Activated naive CD4-positive, alpha-beta T cell treated with anti-CD3 and anti-CD28 coated beads, Interleukin-2, amount 50 U/mL, for 72 hours (primary cell): ENCODE measurements around the gene GLRA1. TPM values are rescaled to one million over a fixed set of nuclear protein-coding genes. Genes with fewer than 3 reads are reported as not detected.
"Not testable (repeated sequence)": the region's sequence is repeated elsewhere in the genome, so short reads cannot be mapped to it uniquely, and the experiment has no call there.

Experiments
- ATAC-seq, 2 donors: fragments of 150-1000 bp; cut with Tn5 transposase; 2 replicates each; pipeline ENCODE4 v1.10.0; 2021; ENCODE audit warnings: mild to moderate bottlenecking in 2 of 2, moderate library complexity in 2 of 2
- DNase-seq, 2 donors: peaks; one replicate each; pipeline ENCODE4 v3.0.0; 2021 to 2022; ENCODE audit warnings: low spot score in 2 of 2
- H3K27ac Mint-ChIP-seq, 2 donors: one replicate each; pipeline ENCODE4 v1.8.0; 2022; ENCODE audit warnings: mild to moderate bottlenecking in 2 of 2, mixed read lengths in 2 of 2
- H3K36me3 Mint-ChIP-seq, 2 donors: one replicate each; pipeline ENCODE4 v1.8.0; 2022; ENCODE audit warnings: mixed read lengths in 2 of 2
- H3K9me3 Mint-ChIP-seq, 2 donors: one replicate each; pipeline ENCODE4 v1.8.0; 2022; ENCODE audit warnings: mixed read lengths in 2 of 2
- total RNA-seq, 2 donors: library from RNA; stranded (reverse); gene quantifications; one replicate each; pipeline ENCODE4 v1.2.3, GENCODE V29; 2022

The GLRA1 gene
- total RNA-seq, 2 donors from 2014 or later: not detected

DNA sequence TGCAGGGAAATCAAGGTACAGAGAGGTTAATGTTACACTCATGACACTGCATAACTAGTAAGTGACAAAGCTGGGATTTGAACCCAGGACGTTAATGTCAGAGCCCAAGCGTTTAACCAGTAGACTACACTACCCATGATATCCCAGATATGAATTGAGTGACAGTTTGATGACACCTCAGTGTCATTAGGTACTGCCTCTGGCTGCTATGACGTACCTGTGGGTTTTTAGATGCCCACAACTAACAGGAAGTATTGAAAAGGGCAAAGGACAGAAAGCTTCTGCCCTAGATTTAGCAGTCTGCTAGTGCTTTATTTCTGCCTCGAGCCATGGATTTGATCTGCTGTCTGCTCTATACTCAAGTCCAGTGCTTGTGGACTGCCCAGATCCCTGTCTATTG lies 56.2 kb downstream of the GLRA1 start:
- DNase-seq (no peak), ATAC-seq (peak in 1 of 2 donors; percentile 46)
- no peaks in the 10 kb centered on the region for H3K36me3 Mint-ChIP-seq
- H3K27ac Mint-ChIP-seq: no peak overlapping the region
- no peaks in the 10 kb centered on the region for H3K9me3 Mint-ChIP-seq

DNA sequence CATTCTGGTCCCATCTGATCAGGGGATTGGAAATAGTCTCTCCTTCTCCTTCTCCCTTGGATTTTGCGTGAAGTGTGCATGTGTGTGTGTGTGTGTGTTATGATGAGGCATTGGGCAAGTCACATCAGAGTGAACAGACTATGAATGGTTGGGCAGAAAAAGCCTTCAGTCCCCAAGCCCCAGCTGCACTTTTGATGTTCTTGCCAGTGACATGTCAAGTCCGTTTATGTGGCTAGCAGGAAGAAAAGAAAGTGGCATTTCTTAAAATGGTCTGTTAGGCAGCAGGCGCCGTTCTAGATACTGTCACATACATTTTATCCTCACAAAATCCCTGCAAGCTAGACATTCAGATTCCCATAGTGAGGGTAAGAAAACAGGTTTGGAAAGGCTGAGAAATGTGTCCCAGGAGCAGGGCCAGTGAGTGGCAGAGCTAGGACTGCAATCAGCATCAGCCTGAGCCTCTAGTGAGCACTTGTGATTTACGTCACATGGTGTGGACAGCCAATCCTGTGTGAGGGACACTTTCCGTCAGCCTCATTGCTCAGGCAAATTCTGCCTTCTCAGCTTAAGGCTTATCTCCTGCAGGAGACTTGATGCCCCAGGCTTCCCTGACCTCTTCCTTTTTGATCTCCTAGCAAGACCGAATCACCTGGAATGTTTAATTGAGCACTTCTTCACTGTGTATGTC lies 60.4 kb downstream of the GLRA1 start:
- no peak for ATAC-seq
- no peak for DNase-seq
- no peak overlapping the region for H3K27ac Mint-ChIP-seq
- no peaks in the 10 kb centered on the region for H3K36me3 Mint-ChIP-seq
- H3K9me3 Mint-ChIP-seq: no peaks in the 10 kb centered on the region

DNA sequence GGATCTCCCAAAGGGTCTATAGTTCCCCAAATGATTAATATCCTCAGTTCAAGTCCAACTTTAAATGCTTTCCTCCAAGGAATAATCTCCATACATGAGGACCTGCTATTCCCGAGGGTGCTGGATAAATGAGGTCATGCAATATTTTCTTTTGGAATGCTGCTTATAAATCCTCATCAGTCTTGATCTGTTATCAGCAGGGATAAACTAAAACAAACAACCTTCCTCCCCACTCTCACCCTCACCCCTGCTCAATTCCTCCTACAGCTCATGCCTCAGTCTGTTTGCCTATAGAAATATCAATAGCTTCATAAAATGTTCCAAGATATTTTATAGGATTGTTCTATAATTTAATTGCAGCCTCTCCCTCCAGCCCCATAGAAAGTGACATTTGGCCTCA lies 61.1 kb downstream of the GLRA1 start:
- H3K27ac Mint-ChIP-seq: no peak overlapping the region
- DNase-seq (no peak), ATAC-seq (no peak)
- H3K9me3 Mint-ChIP-seq: no peaks in the 10 kb centered on the region
- no peaks in the 10 kb centered on the region for H3K36me3 Mint-ChIP-seq

DNA sequence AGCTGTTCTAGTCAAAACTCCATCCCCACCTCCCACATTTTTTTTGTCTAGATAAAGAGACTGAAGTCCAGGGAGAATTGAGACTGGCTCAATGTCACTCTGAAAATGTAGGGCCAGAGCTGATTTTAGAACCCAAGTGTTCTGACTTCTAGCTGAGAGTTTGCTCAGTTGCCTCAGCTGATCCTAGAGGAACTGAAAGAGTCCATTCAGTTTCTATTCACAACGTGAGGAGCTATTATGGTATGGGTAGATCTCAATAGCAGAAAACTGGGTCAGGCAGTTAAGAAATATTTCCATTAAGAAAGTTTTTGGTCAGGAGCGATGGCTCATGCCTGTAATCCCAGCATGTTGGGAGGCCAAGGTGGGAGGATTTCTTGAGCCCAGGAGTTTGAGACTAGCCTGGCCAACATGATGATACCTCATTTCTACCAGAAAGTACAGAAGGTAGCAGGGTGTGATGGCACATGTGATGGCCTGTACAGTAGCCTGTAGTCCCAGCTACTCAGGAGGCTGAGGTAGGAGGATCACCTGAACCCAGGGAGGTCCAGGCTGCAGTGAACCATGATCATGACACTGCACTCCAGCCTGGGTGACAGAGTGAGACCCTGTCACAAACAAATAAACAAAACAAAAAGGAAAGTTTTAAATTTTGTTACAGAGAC lies 61.7 kb downstream of the GLRA1 start:
- Mint-ChIP-seq H3K27ac (no peak overlapping the region), H3K36me3 (no peaks in the 10 kb centered on the region), H3K9me3 (no peaks in the 10 kb centered on the region)
- ATAC-seq (no peak), DNase-seq (no peak)

DNA sequence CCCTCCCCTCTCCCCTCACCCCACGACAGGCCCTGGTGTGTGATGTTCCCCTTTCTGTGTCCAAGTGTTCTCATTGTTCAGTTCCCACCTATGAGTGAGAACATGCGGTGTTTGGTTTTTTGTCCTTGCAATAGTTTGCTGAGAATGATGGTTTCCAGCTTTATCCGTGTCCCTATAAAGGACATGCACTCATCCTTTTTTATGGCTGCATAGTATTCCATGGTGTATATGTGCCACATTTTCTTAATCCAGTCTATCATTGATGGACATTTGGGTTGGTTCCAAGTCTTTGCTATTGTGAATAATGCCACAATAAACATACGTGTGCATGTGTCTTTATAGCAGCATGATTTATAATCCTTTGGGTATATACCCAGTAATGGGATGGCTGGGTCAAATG lies 63.8 kb downstream of the GLRA1 start:
- H3K9me3 Mint-ChIP-seq, DNase-seq, H3K27ac Mint-ChIP-seq, H3K36me3 Mint-ChIP-seq, ATAC-seq: not testable (repeated sequence)

DNA sequence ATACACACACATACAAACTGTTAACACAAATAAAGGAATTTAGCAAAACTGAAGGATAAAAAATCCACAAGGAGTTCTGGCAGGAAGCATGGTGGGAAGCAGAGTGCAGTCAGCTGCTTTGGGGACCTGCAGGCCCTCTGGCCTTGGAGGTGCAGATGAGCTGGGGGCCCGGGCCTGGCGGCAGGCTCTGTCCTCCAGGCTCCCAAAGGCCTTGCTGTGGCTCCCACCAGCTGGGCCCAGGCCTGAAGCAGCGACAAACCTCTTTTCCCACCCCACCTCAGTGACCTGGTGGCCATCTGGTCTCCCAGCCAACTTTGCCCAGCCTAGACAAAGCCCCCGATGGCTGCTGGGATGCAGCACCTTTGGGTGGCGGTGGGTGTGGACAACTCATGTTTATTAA lies 67.8 kb downstream of the GLRA1 start:
- Mint-ChIP-seq H3K27ac (no peak overlapping the region), H3K9me3 (no peaks in the 10 kb centered on the region), H3K36me3 (no peaks in the 10 kb centered on the region)
- ATAC-seq: no peak
- DNase-seq: no peak

DNA sequence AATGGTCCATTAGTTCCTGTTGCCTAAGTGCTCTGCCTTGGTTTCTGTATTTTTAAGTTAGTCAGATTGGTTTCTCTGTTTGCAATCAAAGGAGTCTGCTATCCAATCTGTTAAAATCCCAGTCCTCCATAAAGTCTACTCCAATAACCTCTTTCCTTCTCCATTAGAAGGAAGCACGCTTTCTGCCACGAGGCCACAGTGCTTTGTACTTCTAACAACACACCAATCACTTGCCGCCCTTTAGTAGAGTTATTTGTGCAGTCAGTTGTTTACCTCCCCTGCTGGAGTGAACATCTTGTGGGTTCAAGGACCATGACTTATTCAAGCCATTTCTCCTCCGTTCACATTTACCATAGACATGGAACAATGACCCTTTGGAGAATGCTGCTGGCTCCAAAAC lies 69.0 kb downstream of the GLRA1 start:
- no peak for DNase-seq
- Mint-ChIP-seq H3K9me3 (no peaks in the 10 kb centered on the region), H3K27ac (no peak overlapping the region), H3K36me3 (no peaks in the 10 kb centered on the region)
- no peak for ATAC-seq

DNA sequence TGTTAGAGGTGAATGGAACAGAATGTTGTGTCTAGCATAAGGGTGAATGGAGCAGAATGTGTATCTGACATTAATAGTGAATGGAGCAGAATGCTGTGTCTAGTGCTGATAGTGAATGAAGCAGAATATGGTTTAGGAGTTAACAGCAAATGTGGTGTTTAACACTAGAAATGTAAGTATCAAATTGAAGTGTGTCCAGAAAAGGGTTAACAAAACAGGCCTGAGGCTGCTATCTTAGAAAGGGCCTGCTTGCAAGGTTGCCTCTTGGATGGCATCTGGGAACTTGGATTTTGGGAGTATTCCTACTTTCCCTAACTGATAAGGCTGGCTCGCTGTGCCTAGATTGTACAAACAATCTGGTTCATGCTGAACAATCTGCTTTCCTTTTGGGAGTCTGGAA lies 76.8 kb downstream of the GLRA1 start:
- Mint-ChIP-seq H3K36me3 (no peaks in the 10 kb centered on the region), H3K27ac (no peak overlapping the region)

DNA sequence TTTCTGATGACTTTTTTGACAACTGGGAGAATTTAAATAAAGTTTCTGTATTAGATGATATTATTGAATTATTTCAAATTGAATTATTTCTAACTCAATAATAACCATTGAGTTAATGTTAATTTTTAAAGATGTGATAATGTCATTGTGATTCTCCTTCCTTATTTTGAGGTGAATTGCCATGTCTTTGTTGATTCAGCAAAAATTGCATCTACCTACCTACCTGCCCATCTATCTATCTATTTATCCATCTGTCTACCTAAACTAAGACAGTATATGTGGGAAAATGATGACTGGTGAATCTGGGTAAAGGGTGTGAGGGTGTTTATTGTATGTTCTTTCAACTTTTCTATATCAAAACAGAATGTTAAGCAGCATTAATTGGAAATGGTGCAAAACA lies 77.9 kb downstream of the GLRA1 start:
- ATAC-seq (no peak), DNase-seq (no peak)
- Mint-ChIP-seq H3K9me3 (no peaks in the 10 kb centered on the region), H3K36me3 (no peaks in the 10 kb centered on the region), H3K27ac (no peak overlapping the region)

More for the DNA sequence above, 76.8 kb downstream of the GLRA1 start:
- H3K9me3 Mint-ChIP-seq: no peaks in the 10 kb centered on the region
- no peak for DNase-seq
- no peak for ATAC-seq

DNA sequence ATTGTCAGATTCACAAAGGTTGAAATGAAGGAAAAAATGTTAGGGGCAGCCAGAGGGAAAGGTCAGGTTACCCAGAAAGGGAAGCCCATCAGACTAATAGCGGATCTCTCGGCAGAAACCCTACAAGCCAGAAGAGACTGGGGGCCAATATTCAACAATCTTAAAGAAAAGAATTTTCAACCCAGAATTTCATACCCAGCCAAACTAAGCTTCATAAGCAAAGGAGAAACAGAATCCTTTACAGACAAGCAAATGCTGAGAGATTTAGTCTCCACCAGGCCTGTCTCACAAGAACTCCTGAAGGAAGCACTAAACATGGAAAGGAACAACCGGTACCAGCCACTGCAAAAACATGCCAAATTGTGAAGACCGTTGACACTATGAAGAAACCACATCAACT lies 91.8 kb downstream of the GLRA1 start:
- not testable (repeated sequence) for DNase-seq, ATAC-seq, H3K27ac Mint-ChIP-seq
- peaks cover 26 to 42% of the 10 kb centered on the region in 2 donors for H3K9me3 Mint-ChIP-seq
- peaks cover 36 to 68% of the 10 kb centered on the region in 2 donors for H3K36me3 Mint-ChIP-seq

DNA sequence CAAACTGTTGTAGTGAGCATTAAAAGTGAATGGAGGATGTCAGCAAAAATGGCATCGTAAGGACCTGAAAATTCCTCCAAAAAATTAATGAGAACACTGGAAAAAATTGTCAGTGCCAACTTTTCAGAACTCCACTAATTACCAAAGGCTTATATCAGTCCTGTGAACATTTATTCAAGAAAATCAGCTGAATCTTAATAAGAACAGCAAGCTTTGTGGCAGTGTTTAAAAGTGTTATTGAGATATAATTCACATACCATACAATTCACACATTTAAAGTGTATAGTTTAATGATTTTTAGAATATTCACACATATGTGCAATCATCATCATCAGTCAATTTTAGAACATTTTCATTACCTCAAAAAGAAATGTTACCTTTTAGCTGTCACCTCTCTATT lies 95.3 kb downstream of the GLRA1 start:
- peaks cover 22 to 23% of the 10 kb centered on the region in 2 donors for H3K9me3 Mint-ChIP-seq
- H3K27ac Mint-ChIP-seq: no peak overlapping the region
- H3K36me3 Mint-ChIP-seq: peaks cover 40 to 43% of the 10 kb centered on the region in 2 donors
- no peak for DNase-seq
- no peak for ATAC-seq

DNA sequence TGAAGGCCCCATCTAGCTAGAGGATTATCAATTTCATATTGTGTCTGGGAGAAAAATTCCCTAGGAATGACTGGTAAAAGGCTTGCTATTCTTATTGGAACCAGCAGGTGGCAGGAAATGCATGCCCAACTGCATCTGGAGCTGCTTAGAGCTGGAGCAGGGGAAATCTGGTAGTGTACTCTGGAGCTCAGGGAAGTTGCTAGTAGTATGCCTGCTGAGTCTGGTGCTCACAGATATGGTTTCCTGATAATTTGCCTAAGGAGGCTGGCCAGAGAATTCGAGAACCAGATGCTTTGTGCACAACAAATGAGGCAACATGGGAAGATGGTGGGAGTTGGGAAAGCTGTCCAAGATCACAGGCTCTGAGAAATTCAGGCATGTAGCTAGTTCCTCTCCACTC lies 99.2 kb downstream of the GLRA1 start:
- ATAC-seq (peak; percentile 37 to 54), DNase-seq (peak in 1 of 2 donors; percentile 12)
- Mint-ChIP-seq H3K9me3 (no peaks in the 10 kb centered on the region), H3K36me3 (peaks cover 13 to 14% of the 10 kb centered on the region in 2 donors), H3K27ac (no peak overlapping the region)

DNA sequence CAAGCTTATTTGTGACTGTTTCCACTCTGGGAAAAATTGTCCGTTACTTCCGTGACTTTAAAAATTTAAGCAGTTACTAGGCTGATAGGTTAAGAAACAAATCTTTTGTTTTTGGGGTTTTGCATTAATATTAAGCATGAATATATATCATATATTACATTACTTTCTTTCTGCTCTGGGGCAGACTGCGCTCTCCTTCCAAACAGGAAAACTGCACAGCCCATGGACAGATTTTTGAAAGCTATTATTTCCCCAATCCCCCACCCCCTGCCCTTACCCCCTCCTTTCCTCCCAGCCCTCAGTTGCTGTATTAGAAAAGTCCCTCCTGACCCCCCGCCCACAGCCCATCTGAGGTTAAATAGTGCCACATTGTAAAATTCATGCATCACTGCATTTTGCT lies 102.5 kb downstream of the GLRA1 start:
- H3K36me3 Mint-ChIP-seq: peaks cover 0 to 6% of the 10 kb centered on the region in 2 donors
- no peaks in the 10 kb centered on the region for H3K9me3 Mint-ChIP-seq
- ATAC-seq (no peak), DNase-seq (no peak)
- H3K27ac Mint-ChIP-seq: no peak overlapping the region

DNA sequence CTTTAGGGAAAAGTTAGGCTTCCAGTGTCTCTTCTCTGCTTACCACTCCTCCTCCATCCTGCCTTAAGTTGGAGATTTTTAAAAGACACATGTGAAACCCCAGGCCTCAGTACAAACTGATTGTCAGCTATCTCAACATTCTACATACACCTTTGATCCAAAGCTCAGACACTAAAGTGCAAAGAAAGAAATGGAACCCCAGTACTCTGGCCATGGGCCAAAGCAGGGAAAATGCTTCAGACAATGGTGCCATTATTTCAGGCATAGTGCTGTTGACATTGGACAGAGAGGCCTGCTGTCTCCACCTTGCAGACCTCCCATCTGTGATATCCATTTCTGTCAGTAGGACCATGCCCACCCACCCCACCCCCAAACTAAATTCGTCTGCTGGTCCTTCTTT lies 103.7 kb downstream of the GLRA1 start:
- DNase-seq (no peak), ATAC-seq (no peak)
- H3K9me3 Mint-ChIP-seq: no peaks in the 10 kb centered on the region
- no peaks in the 10 kb centered on the region for H3K36me3 Mint-ChIP-seq
- no peak overlapping the region for H3K27ac Mint-ChIP-seq

DNA sequence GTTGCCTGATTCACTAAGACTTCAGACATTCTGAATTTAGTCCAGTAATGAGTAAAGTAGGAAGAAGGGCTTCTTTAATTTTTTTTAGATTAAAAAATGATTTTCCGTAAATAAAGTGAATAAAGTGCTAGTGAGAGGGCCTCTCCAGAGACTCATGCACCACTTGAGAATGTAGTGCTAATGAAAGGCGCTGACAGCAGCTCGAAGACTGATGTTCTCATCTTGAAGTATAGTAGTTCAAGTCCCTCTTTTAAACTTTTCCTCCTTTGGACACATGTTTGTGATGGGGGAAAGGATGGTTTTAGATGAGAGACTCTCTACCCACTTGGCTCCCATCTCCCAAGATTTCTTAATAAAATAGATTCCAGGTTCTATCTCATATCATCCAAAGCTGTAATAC lies 104.4 kb downstream of the GLRA1 start:
- no peak for DNase-seq
- Mint-ChIP-seq H3K27ac (no peak overlapping the region), H3K36me3 (peaks cover 0 to 4% of the 10 kb centered on the region in 2 donors), H3K9me3 (no peaks in the 10 kb centered on the region)
- ATAC-seq: no peak

DNA sequence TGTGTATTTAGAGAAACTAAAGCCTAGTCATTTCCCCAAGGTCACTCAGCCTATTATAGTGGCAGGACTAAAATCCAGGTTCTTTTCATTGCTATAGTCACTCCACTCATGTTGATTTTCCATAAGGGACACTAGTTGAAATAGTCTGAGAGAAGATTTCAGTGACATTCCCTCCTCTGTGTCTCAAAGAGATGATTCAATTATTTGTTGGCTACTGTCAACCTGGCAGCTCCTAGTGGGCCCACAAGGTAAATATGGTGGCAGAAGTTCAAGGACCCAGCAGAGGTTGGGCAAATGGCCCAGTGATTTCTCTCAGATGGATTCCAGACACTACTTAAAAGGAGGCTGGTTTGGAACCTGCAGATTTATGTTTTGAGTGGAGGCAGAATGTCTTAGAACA lies 104.8 kb downstream of the GLRA1 start:
- H3K9me3 Mint-ChIP-seq: no peaks in the 10 kb centered on the region
- H3K36me3 Mint-ChIP-seq: peaks cover 0 to 8% of the 10 kb centered on the region in 2 donors
- DNase-seq (no peak), ATAC-seq (no peak)
- no peak overlapping the region for H3K27ac Mint-ChIP-seq

DNA sequence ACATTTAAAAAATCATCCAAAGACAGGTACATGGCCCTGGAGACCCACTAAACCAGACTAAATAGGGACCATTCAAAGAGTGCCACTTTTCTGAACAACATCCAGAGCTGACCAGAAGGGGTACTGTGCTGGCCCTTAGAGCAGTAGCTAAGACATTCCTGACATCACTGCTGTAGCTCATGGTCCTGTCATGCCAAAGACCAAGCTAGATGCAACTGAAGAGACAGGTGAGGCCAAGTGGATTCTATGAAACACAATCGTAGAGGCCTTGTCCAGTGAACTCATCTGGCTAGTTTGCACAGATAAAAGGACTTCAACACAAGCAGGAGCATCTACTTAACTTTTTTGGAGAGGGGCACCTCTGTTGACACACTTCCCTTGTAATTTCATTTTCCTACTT lies 109.6 kb downstream of the GLRA1 start:
- ATAC-seq (no peak), DNase-seq (no peak)
- Mint-ChIP-seq H3K36me3 (peaks cover 6 to 48% of the 10 kb centered on the region in 2 donors), H3K9me3 (peaks cover 0 to 4% of the 10 kb centered on the region in 2 donors), H3K27ac (no peak overlapping the region)

DNA sequence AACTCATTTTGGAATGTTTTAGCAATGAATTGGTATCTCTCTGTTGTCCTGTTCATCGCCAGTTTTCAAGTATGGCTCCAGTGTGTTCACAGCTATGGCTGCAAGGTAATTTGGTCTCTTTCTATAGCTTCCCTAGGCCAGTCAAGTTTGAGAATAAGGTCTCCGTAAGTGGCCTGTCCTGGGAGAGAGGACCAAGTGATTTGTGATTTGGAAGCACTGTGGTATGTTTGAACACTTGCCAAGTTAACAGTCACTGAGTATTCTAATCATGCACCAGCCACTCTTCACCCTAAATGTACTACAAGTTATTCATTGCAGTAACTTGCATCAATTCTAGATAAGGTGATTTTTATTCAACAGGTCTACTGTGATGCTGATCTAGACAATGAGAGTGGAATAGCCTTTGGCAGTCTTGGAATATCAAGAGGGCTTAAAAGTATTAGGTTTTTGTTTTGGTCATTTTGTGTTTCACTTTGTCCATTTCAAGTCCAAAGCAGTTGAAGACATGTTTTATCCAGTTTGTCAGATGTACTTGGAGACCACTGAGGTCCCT lies 111.8 kb downstream of the GLRA1 start:
- DNase-seq: no peak
- Mint-ChIP-seq H3K36me3 (peaks cover 6 to 65% of the 10 kb centered on the region in 2 donors), H3K9me3 (peaks cover 0 to 4% of the 10 kb centered on the region in 2 donors), H3K27ac (no peak overlapping the region)
- ATAC-seq: no peak
